Measurements from ENCODE around the gene LMTK3. TPM values are rescaled to one million over a fixed set of nuclear protein-coding genes. Genes with fewer than 3 reads are reported as not detected.

The LMTK3 gene
- total RNA-seq = 1 to 10 TPM; 1.3 to 1.6 TPM

GRCh38 chr19:48511800-48512503 lies at the start of gene LMTK3:
LMTK3 (minus strand) TSS chr19:48511835; CDS start chr19:48511576, 259 bp downstream.
- DNase-seq (ENCODE audit: low spot score) = no peak
- H3K36me3 ChIP-seq = no peaks in the 10 kb centered on the region
- H3K27ac ChIP-seq = peak within 1 kb of the TSS in 1 of 2 donors; percentile 32
- H3K4me3 ChIP-seq = peak within 1 kb of the TSS; percentile 17 to 35
- TF ChIP-seq CTCF (IDR thresholded peaks at IDR 0.05) = no peak
- H3K27me3 ChIP-seq = peaks cover 0 to 9% of the 10 kb centered on the region in 2 donors
- no peaks in the 10 kb centered on the region for H3K9me3 ChIP-seq
- peaks cover 0 to 28% of the 10 kb centered on the region in 2 donors for H3K4me1 ChIP-seq

GRCh38 chr19:48561412-48561811 lies 49.8 kb upstream of the LMTK3 start:
- no peak for TF ChIP-seq CTCF (IDR thresholded peaks at IDR 0.05)
- Histone ChIP-seq H3K4me1 (no peaks in the 10 kb centered on the region), H3K4me3 (no peak overlapping the region), H3K9me3 (no peaks in the 10 kb centered on the region), H3K36me3 (no peaks in the 10 kb centered on the region), H3K27me3 (no peaks in the 10 kb centered on the region), H3K27ac (no peak overlapping the region)
- DNase-seq (ENCODE audit: low spot score) = no peak

- no peak overlapping the region for H3K4me3 ChIP-seq
- DNase-seq (ENCODE audit: low spot score) = no peak
Observed at GRCh38 chr19:48560095-48560530, 48.5 kb upstream of the LMTK3 start.

GRCh38 chr19:48558018-48558684 lies 46.5 kb upstream of the LMTK3 start:
- no peak for DNase-seq (ENCODE audit: low spot score)
- no peaks in the 10 kb centered on the region for H3K9me3 ChIP-seq
- H3K27me3 ChIP-seq = no peaks in the 10 kb centered on the region
- peaks cover 0 to 6% of the 10 kb centered on the region in 2 donors for H3K4me1 ChIP-seq
- no peak overlapping the region for H3K4me3 ChIP-seq
- H3K36me3 ChIP-seq = no peaks in the 10 kb centered on the region
- no peak overlapping the region for H3K27ac ChIP-seq
- no peak for TF ChIP-seq CTCF (IDR thresholded peaks at IDR 0.05)

More at GRCh38 chr19:48560095-48560530, 48.5 kb upstream of the LMTK3 start:
- no peaks in the 10 kb centered on the region for H3K9me3 ChIP-seq
- no peak overlapping the region for H3K27ac ChIP-seq
- no peaks in the 10 kb centered on the region for H3K4me1 ChIP-seq
- H3K36me3 ChIP-seq = no peaks in the 10 kb centered on the region
- no peaks in the 10 kb centered on the region for H3K27me3 ChIP-seq
- TF ChIP-seq CTCF (IDR thresholded peaks at IDR 0.05) = no peak

GRCh38 chr19:48556825-48557224 lies 45.2 kb upstream of the LMTK3 start:
- no peak for DNase-seq (ENCODE audit: low spot score)
- no peaks in the 10 kb centered on the region for H3K27me3 ChIP-seq
- no peaks in the 10 kb centered on the region for H3K9me3 ChIP-seq
- TF ChIP-seq CTCF (IDR thresholded peaks at IDR 0.05) = no peak
- H3K36me3 ChIP-seq = no peaks in the 10 kb centered on the region
- no peak overlapping the region for H3K4me3 ChIP-seq
- H3K4me1 ChIP-seq = peaks cover 0 to 6% of the 10 kb centered on the region in 2 donors
- H3K27ac ChIP-seq = no peak overlapping the region
